ENCODE results near the gene AOPEP.

AOPEP gene

GRCh38 chr9:94855903-94856302, 129.4 kb downstream of the AOPEP start (continued):
- TF ChIP-seq, protein P1, sequence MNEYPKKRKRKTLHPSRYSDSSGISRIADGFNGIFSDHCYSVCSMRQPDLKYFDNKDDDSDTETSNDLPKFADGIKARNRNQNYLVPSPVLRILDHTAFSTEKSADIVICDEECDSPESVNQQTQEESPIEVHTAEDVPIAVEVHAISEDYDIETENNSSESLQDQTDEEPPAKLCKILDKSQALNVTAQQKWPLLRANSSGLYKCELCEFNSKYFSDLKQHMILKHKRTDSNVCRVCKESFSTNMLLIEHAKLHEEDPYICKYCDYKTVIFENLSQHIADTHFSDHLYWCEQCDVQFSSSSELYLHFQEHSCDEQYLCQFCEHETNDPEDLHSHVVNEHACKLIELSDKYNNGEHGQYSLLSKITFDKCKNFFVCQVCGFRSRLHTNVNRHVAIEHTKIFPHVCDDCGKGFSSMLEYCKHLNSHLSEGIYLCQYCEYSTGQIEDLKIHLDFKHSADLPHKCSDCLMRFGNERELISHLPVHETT (tag by site-specific recombination; IDR thresholded peaks at IDR 0.05), result no peak
- TF ChIP-seq ZNF174 (tag by site-specific recombination; IDR thresholded peaks at IDR 0.05), result no peak

GRCh38 chr9:94857791-94858190, 131.3 kb downstream of the AOPEP start:
- POLR2A ChIA-PET, result interaction anchor here (0.6 kb wide), 1 partner anchor 164 kb away, joined by 4 read pairs; no protein-coding TSS in a partner anchor

More at GRCh38 chr9:94857791-94858190, 131.3 kb downstream of the AOPEP start:
- H3K36me3 ChIP-seq (ENCODE audit: control insufficient read depth in 2 of 2, insufficient read depth in 1 of 2, low read length in 2 of 2), result no peaks in the 10 kb centered on the region
- CTCF ChIA-PET, result no interaction called here
- H3K27ac ChIP-seq (ENCODE audit: extremely low read depth, low read depth, low read length), result no peak overlapping the region
- no peak overlapping the region for H3K4me3 ChIP-seq (ENCODE audit: low read depth, low read length)
- no peak for TF ChIP-seq ZNF146 (tag by site-specific recombination; IDR thresholded peaks at IDR 0.05)
- no peak for TF ChIP-seq GFI1B (tag by site-specific recombination; IDR thresholded peaks at IDR 0.05)
- no peak for TF ChIP-seq PRDM2 (tag by site-specific recombination; IDR thresholded peaks at IDR 0.05; ENCODE audit: borderline replicate concordance)
- no peak for TF ChIP-seq SCRT1 (tag by site-specific recombination; IDR thresholded peaks at IDR 0.05; ENCODE audit: borderline replicate concordance)
- TF ChIP-seq ZNF239 (tag by site-specific recombination; IDR thresholded peaks at IDR 0.05), result no peak
- no peak for TF ChIP-seq ZNF175 (tag by site-specific recombination; IDR thresholded peaks at IDR 0.05)
- no peak for TF ChIP-seq ZNF10 (tag by site-specific recombination; IDR thresholded peaks at IDR 0.05)
- TF ChIP-seq ZNF785 (tag by site-specific recombination; IDR thresholded peaks at IDR 0.05), result no peak
- TF ChIP-seq ZNF394 (tag by site-specific recombination; IDR thresholded peaks at IDR 0.05; ENCODE audit: borderline replicate concordance), result no peak
- TF ChIP-seq, protein P2, sequence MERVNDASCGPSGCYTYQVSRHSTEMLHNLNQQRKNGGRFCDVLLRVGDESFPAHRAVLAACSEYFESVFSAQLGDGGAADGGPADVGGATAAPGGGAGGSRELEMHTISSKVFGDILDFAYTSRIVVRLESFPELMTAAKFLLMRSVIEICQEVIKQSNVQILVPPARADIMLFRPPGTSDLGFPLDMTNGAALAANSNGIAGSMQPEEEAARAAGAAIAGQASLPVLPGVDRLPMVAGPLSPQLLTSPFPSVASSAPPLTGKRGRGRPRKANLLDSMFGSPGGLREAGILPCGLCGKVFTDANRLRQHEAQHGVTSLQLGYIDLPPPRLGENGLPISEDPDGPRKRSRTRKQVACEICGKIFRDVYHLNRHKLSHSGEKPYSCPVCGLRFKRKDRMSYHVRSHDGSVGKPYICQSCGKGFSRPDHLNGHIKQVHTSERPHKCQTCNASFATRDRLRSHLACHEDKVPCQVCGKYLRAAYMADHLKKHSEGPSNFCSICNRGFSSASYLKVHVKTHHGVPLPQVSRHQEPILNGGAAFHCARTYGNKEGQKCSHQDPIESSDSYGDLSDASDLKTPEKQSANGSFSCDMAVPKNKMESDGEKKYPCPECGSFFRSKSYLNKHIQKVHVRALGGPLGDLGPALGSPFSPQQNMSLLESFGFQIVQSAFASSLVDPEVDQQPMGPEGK (tag by site-specific recombination; IDR thresholded peaks at IDR 0.05), result no peak
- TF ChIP-seq SP7 (tag by site-specific recombination; IDR thresholded peaks at IDR 0.05), result no peak
- no peak for TF ChIP-seq TRIM28 (IDR thresholded peaks at IDR 0.05; ENCODE audit: borderline replicate concordance, low read length)
- no peaks in the 10 kb centered on the region for H3K9me3 ChIP-seq (ENCODE audit: control insufficient read depth, insufficient read depth, low read depth, low read length)
- no peaks in the 10 kb centered on the region for H3K4me1 ChIP-seq (ENCODE audit: control insufficient read depth, insufficient read depth, low read length)

All from HEK293 (cell line).